MM.1S (cell line): ENCODE results near the gene NFYC.

Experiments
- CTCF ChIP-seq: fragments of 300-600 bp; sonication (generic); IDR thresholded peaks from 2 replicates; pipeline ENCODE4 v1.5.1; 2016; ENCODE audit warnings: antibody characterized with exemption, low read length, mixed read lengths
- EZH2 ChIP-seq: fragments of 300-600 bp; sonication (generic); optimal IDR thresholded peaks from 2 replicates; pipeline ENCODE3; 2017; ENCODE audit warnings: low read depth, mild to moderate bottlenecking, antibody characterized with exemption, low read length, mixed read lengths
- EZH2phosphoT487 ChIP-seq: fragments of 300-600 bp; sonication (generic); IDR thresholded peaks from 2 replicates; pipeline ENCODE4 v1.6.1; 2018; ENCODE audit warnings: antibody characterized with exemption, low read length

DNA sequence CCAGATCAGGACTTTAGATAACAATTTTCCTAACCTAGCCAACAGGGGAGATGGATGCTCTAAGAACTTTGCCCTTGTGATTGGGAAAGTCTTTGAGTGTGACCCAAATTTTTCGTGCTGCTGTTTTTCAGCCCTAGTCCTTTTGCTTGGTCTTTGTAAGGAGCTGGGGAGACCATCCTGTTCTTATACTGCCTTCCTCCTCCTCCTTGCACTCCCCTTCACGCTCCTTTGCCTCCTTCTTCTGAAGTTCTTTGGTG, 97.8 kb downstream of the NFYC start:
- TF ChIP-seq CTCF (no peak), EZH2phosphoT487 (no peak), EZH2 (no peak)
